Ecto neural progenitor cell (in vitro differentiated cells): Measurements from ENCODE around the gene OTOP3.

Experiments used
- DNase-seq: peaks from one replicate; pipeline ENCODE4 v3.0.0-alpha.2; 2018; ENCODE audit warnings: low spot score

OTOP3 gene

DNA sequence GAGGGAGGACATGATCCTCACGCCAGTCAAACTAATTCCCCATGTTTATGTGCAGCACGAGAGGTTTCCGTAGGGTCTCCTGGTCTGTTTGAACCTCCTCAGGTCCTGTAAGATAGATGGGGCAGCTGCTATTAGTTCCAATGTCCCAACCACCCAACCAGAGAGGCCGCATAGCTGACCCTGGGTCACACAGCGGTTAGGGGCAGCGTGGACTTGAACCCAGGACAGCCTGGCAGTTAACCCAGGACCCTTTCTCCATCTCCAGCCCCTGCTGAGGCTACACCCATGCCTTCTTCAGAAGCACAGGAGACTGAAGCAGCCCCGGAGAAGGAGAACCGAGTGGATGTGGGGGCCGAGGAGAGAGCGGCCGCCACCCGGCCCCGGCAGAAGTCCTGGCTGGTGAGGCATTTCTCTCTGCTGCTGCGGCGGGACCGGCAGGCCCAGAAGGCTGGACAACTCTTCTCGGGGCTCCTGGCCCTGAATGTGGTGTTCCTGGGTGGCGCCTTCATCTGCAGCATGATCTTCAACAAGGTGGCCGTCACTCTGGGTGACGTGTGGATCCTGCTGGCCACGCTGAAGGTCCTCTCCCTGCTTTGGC, 5.5 kb downstream of the OTOP3 start:
- DNase-seq, result no peak

DNA sequence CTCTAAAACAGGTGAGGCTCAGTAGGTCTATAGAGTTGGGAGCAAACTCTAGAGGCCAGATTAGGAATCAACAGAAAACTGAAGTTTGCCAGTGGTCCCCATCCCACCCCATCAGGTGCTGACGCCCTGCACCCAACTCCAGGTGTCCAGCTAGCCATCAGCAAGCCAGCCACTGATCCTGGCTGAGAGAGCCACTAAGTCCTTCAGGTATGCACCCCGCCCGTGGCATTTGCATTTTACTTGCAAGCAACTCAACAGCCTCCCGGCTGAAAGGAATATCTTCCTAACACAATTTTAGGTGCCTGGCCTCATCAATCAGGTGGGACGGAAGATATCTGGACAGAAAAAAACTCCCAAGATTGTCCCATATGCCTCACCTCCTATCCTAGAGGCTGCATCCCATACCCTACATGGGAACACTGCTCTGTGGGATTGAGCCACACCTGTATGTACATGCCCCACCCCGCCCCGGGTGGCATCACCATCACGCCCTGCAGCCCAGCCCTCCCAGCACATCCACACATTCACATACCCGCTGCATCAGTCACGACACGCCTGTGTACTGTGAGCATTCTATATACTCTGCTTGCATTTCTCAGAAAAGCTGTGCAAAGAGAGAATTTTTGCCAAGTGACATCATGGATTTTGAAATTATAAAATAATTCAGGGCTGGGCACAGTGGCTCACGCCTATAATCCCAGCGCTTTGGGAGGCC, 8.3 kb downstream of the OTOP3 start:
- no peak for DNase-seq

DNA sequence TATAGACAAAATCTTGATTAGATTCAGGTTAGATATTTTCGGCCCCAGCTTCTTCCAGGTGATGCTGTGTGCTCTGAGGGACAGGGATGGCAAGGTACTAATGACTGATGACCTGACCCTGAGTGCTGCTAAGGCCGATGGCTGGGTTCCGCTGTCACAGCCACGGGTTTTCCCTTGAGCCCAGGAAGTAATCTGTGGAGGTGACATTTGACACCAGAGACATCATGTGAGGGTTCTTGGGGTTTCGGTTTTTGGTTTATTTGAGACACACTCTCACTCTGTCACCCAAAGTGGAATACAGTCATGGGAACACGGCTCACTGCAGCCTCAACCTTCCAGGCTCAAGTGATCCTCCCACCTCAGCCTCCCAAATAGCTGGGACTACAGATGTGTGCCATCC, 9.8 kb downstream of the OTOP3 start:
- DNase-seq, result no peak

GRCh38 chr17:74946641-74947040, 10.9 kb downstream of the OTOP3 start:
- no peak for DNase-seq

DNA sequence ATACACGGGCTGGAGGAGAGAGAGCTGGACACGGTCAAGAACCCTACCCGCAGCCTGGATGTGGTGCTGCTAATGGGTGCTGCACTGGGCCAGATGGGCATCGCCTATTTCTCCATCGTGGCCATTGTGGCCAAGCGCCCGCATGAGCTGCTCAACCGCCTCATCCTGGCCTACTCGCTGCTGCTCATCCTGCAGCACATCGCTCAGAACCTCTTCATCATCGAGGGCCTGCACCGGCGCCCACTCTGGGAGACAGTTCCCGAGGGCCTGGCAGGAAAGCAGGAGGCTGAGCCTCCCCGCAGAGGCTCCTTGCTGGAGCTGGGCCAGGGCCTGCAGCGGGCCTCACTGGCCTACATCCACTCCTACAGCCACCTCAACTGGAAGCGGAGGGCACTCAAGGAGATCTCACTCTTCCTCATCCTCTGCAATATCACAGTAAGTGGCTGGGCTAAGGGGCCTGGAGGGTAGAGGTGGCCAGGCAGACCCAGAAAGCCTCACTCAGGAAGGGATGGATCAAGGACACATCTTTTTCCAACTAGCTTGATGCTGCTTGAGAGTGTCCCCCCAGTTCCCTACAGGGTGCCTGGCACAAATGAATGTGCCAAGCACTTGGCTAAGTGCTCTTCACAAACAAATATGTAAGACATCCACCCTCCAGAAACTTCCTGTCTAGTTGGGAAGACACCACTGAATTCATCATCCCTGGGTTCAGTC, 11.5 kb downstream of the OTOP3 start:
- DNase-seq, result no peak

GRCh38 chr17:74949455-74950115, 13.9 kb downstream of the OTOP3 start:
- DNase-seq, result no peak

DNA sequence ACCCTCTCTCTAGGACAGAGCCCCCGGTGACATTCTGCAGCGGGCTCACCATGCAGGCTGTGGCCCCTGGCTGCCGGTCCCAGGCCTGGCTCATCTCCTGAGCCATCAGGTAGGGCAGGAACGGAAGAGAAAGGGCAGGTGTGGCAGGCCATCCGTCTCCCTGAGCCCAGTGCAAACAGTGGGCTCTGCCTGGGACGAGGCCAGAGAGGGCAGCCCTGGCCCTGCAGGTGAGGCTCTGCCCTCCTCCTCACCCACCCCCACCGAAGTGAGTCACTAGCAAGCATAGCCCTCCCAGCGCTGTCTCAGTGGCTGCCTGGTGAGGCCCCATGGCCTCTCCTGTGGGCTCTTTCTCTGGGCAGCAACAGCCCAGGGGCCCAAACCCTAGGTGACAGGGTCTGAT, 14.5 kb downstream of the OTOP3 start:
- no peak for DNase-seq

- DNase-seq, result no peak
Measured at GRCh38 chr17:74951065-74951464, 15.4 kb downstream of the OTOP3 start.

DNA sequence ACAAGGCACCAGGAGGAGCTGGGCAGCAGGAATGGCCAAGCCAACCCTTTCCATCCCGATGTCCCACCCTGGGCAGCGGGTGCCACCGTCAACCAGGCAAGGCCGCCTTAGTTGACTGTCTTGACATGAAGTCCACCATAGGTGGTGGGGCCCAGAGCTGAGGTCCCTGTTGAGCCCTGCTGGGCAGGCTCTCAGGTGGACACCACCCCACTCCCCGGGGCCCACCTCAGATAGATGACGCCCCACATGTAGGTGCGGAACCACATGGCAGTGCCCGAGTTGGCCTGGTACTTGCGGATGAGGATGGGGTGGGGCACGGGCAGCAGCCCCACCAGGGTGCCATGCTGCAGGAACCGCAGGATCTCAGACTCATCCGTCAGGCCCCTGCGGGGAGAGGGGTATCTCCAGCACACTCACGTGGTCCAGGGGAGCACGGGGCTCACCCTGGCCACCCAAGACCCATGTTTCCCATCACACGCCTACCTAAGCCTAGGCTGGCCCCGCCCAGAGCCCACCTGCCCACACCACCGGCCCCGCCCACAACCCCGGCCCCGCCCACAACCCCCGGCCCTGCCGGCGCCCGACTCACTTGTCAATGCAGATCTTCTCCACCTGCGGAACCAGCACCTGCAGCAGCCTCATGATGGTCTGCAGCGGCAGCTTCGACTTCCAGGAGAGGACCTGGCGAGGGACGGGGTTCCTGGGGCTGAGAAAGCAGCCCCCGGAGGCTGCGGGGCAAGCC, 16.2 kb downstream of the OTOP3 start:
- DNase-seq, result no peak

- DNase-seq, result no peak
Measured at GRCh38 chr17:74952431-74953133, 16.9 kb downstream of the OTOP3 start.

- DNase-seq, result no peak
Measured at GRCh38 chr17:74953134-74953687, 17.5 kb downstream of the OTOP3 start.

DNA sequence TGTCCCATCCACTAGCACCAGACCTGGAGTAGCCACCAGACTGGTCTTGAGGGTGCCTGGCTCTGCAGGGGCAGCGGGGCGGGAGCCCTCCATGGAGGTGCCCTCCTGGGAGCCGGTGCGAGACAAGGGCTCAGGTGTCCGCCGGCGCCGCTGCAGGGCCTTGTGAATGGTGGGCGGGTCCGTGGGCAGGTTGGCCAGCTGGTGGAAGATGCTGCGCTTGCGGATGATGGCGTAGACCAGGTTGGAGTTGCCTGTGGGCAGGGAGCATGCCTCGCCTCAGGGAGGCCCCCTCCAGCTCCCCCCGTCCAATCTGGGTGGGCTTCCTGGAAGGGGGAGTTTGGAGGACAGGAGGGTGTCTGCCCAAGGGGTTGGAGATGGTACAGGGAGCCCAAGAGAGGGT, 18.4 kb downstream of the OTOP3 start:
- DNase-seq, result no peak

- no peak for DNase-seq
Measured at GRCh38 chr17:74954665-74955421, 19.1 kb downstream of the OTOP3 start.

DNA sequence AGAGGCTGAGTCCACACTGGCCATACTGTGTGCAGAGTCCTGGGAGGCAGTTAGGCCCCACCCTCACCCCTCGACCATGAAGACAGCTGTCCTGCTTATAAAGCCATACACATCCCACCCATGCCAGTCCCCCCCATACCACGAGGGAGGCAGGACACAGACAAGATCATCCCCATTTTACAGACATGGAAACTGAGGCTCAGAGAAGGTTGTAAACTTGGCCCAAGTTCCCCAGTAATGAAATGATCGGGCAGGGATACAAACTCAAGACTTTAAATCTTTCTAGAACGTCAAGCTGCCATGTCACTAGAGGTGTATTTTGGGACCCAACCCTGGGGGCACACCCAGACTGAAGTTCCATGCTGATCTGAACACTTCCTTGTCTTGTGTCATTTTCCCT, 20.4 kb downstream of the OTOP3 start:
- no peak for DNase-seq

DNA sequence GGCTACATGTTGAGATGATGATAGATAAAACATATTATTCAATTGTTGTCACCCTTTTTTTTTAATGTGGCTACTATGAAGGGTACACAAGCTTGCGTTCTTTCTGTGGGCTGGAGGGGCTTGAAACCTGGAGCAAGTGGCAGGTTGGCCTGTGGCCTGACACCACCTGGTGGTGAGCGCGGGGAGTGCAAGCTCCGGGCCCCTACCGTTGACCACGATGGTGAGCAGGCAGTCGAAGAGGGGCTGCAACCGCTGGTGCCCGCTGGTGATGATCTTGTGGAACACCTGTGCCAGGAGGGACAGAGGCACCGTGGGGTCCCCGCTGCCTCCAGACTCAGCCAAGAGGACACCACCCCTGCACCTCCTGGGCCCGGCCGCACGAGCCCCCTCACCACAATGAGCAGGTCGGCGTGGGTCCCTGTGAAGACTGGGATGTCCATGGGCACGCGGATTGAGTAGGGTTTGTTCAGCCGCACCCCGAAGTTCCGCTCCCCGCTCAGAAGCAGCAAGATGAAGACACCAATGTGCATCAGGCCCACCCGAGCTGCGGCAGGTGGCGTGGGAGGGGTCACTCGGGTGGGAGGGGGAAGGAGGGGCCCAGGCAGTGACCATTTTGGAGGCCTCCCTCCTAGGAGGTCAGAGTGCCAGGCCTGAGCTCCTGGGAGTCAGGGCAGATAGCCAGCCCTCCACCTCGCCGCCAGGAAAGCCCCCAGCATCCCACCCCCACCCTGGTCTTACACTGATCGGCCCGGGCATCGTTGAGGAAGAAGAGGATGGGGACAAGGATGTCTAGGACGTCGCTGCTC, 22.4 kb downstream of the OTOP3 start:
- DNase-seq, result peak; percentile 94

DNA sequence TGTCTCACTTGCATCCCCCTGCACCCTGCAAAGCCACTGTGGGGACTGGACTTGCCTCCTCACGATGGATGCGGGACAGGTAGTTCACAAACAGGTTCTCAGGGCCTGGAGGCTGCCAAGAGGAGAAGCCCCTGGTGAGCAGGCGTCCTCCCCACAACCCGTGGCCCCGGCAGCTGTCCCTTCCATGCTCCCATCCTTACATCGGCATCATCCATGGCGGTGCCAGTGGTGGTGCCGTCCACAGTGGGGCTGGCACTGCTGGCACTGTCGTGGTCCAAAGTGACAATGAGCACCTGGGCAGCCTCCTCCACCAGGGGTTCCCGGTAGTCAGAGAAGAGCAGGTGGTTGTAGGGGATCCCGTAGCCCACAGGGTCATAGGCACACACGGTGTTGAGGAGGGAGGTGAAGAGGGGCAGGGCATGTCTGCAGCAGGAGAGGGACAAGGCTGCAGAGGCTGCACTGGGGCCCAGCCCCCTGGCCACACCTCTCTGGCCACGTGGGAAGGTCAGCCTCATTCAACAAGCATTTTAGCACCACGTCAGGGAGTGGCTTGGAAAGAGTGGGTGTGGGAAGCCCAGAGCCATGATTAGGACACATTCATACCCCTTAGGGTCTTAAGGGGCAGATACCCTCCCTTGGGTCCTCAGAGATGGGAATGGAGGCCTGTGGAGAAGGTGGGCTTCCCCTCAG, 24.3 kb downstream of the OTOP3 start:
- DNase-seq, result peak; percentile 53

DNA sequence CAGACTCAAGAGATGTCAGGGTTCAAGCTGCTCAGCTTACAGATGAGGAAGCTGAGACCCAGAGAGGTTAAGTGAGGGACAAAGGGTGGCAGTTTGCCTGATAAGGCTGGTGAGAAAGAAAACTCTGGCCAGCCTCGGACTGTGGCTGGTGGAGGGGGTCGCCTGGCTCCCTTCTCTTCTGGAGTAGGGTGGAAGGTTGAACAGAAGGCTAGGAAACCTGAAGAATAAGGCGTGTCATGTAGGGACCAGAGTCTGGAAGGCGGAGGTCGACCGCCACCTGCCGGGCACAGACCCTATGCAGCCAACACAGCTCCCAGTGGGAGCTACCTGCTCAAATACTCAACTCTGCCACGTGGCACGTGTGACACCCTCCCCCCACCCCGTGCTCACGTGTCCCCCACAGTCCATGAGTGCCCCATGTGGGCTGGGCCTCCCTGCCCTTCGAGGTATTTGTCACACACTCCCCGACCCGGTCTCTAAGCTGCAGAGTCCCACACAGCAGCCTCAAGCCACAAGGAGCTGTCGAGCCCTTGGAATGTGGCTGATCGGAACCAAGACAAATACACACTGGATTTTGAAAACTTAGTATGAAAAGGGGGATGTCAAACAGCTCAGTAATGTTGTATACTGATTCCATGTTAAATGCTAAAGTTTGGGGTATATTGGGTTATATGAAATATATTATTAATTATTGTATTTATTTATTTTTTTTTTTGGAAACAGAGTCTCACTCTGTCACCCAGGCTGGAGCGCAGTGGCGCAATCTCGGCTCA, 25.1 kb downstream of the OTOP3 start:
- peak; percentile 86 for DNase-seq

GRCh38 chr17:74961657-74962350, 26.1 kb downstream of the OTOP3 start:
- DNase-seq, result peak; percentile 94
